ENCODE measurements around the gene MDP1.
"Not testable (repeated sequence)": the region's sequence is repeated elsewhere in the genome, so short reads cannot be mapped to it uniquely, and the experiment has no call there.

Gene MDP1

GRCh38 chr14:24202538-24202937 is 13.3 kb downstream of the MDP1 start:
- not testable (repeated sequence) for H3K9me2 ChIP-seq (ENCODE audit: low read depth, low read length); H3K27me3 ChIP-seq (ENCODE audit: insufficient read depth, low read length); H3K4me1 ChIP-seq (ENCODE audit: insufficient read depth, low read length, severe bottlenecking); H4K20me1 ChIP-seq (ENCODE audit: insufficient read depth, low read length); H2AFZ ChIP-seq (ENCODE audit: low read length); H3K79me2 ChIP-seq (ENCODE audit: insufficient read depth, low read length); H3K4me2 ChIP-seq (ENCODE audit: low read length); H3F3A ChIP-seq (ENCODE audit: insufficient read depth, low read length); H3K27ac ChIP-seq (ENCODE audit: low read depth, low read length, poor library complexity, severe bottlenecking); H3K9me3 ChIP-seq (ENCODE audit: low read length); H3K4me3 ChIP-seq (ENCODE audit: low read depth, low read length, poor library complexity, severe bottlenecking); H3K9ac ChIP-seq (ENCODE audit: low read length)
- peaks cover 69% of the 10 kb centered on the region for H3K36me3 ChIP-seq (ENCODE audit: insufficient read depth, low read length)

- Histone ChIP-seq H3F3A (ENCODE audit: insufficient read depth, low read length) (no peaks in the 10 kb centered on the region), H3K4me1 (ENCODE audit: insufficient read depth, low read length, severe bottlenecking) (peaks cover 29% of the 10 kb centered on the region), H2AFZ (ENCODE audit: low read length) (no peak overlapping the region), H3K9me2 (ENCODE audit: low read depth, low read length) (no peaks in the 10 kb centered on the region), H3K4me2 (ENCODE audit: low read length) (no peak overlapping the region), H4K20me1 (ENCODE audit: insufficient read depth, low read length) (no peaks in the 10 kb centered on the region), H3K27ac (ENCODE audit: low read depth, low read length, poor library complexity, severe bottlenecking) (no peak overlapping the region), H3K36me3 (ENCODE audit: insufficient read depth, low read length) (peaks cover 40% of the 10 kb centered on the region), H3K27me3 (ENCODE audit: insufficient read depth, low read length) (no peaks in the 10 kb centered on the region), H3K9ac (ENCODE audit: low read length) (no peak overlapping the region), H3K9me3 (ENCODE audit: low read length) (peaks cover 5% of the 10 kb centered on the region; the same call in 1 of the 2 replicates), H3K79me2 (ENCODE audit: insufficient read depth, low read length) (no peaks in the 10 kb centered on the region), H3K4me3 (ENCODE audit: low read depth, low read length, poor library complexity, severe bottlenecking) (no peak overlapping the region)
- TF ChIP-seq CTCF (IDR thresholded peaks at IDR 0.05; ENCODE audit: low read length), result no peak
- no peak for TF ChIP-seq EZH2 (IDR thresholded peaks at IDR 0.05; ENCODE audit: borderline replicate concordance, low read length)
Measured at GRCh38 chr14:24198814-24199524, 16.9 kb downstream of the MDP1 start.

GRCh38 chr14:24197056-24197450 is 18.8 kb downstream of the MDP1 start:
- Histone ChIP-seq H4K20me1 (ENCODE audit: insufficient read depth, low read length) (no peaks in the 10 kb centered on the region), H3K27ac (ENCODE audit: low read depth, low read length, poor library complexity, severe bottlenecking) (peak overlapping the region; percentile 92), H3K9me3 (ENCODE audit: low read length) (peaks cover 5% of the 10 kb centered on the region; the same call in 1 of the 2 replicates), H3K4me1 (ENCODE audit: insufficient read depth, low read length, severe bottlenecking) (peaks cover 29% of the 10 kb centered on the region), H3K4me2 (ENCODE audit: low read length) (peak overlapping the region; percentile 97), H3K9me2 (ENCODE audit: low read depth, low read length) (no peaks in the 10 kb centered on the region), H3F3A (ENCODE audit: insufficient read depth, low read length) (no peaks in the 10 kb centered on the region), H2AFZ (ENCODE audit: low read length) (no peak overlapping the region), H3K9ac (ENCODE audit: low read length) (peak overlapping the region; percentile 96), H3K27me3 (ENCODE audit: insufficient read depth, low read length) (no peaks in the 10 kb centered on the region), H3K36me3 (ENCODE audit: insufficient read depth, low read length) (peaks cover 41% of the 10 kb centered on the region), H3K79me2 (ENCODE audit: insufficient read depth, low read length) (no peaks in the 10 kb centered on the region), H3K4me3 (ENCODE audit: low read depth, low read length, poor library complexity, severe bottlenecking) (peak overlapping the region; percentile 89)
- no peak for TF ChIP-seq EZH2 (IDR thresholded peaks at IDR 0.05; ENCODE audit: borderline replicate concordance, low read length)
- no peak for TF ChIP-seq CTCF (IDR thresholded peaks at IDR 0.05; ENCODE audit: low read length)
